Measurements from ENCODE around the gene MRPS21. TPM values are rescaled to one million over a fixed set of nuclear protein-coding genes. Genes with fewer than 3 reads are reported as not detected.

MRPS21 gene
- total RNA-seq, 3 donors from 2014 or later (not counting 1 experiment from before 2014, with no cell fraction given): 40.9 to 50.9 (median 42.2) TPM

GRCh38 chr1:150273311-150273710 is 20.4 kb upstream of the MRPS21 start:
- H3K9me3 Mint-ChIP-seq: no peaks in the 10 kb centered on the region
- WGBS (ENCODE audit: insufficient coverage): 94% methylated on average over 1 of the region's 1 CpG
- H3K36me3 Mint-ChIP-seq: no peaks in the 10 kb centered on the region
- Histone ChIP-seq H3K27ac (ENCODE audit: low read length) (no peak overlapping the region), H3K4me3 (ENCODE audit: low read length) (no peak overlapping the region), H3K27me3 (ENCODE audit: control insufficient read depth, insufficient read depth, low read length) (no peaks in the 10 kb centered on the region), H3K4me1 (ENCODE audit: control insufficient read depth, insufficient read depth, low read length) (peaks cover 12% of the 10 kb centered on the region), H3K9me3 (ENCODE audit: control insufficient read depth, insufficient read depth, low read length) (no peaks in the 10 kb centered on the region), H3K36me3 (ENCODE audit: control insufficient read depth, insufficient read depth, low read length) (no peaks in the 10 kb centered on the region)
- intact Hi-C loops (cut with micrococcal nuclease): no loop called here
- peaks cover 13 to 15% of the 10 kb centered on the region in 2 donors for H3K4me1 Mint-ChIP-seq
- TF ChIP-seq CTCF (IDR thresholded peaks at IDR 0.05): no peak
- H3K27me3 Mint-ChIP-seq (ENCODE audit: low read depth in 2 of 2): peaks cover 14 to 20% of the 10 kb centered on the region in 2 donors
- H3K27ac Mint-ChIP-seq: no peak overlapping the region
- no peak for DNase-seq
- ATAC-seq: no peak
- H3K4me3 Mint-ChIP-seq: no peak overlapping the region

GRCh38 chr1:150280138-150280707 is 13.4 kb upstream of the MRPS21 start:
- 98% methylated on average over 6 of the region's 6 CpGs for WGBS (ENCODE audit: insufficient coverage)
- DNase-seq (no peak), ATAC-seq (no peak)
- Mint-ChIP-seq H3K36me3 (no peaks in the 10 kb centered on the region), H3K9me3 (no peaks in the 10 kb centered on the region), H3K4me1 (peaks cover 18 to 23% of the 10 kb centered on the region in 2 donors), H3K4me3 (peak overlapping the region; percentile 71), H3K27me3 (ENCODE audit: low read depth in 2 of 2) (peaks cover 8 to 23% of the 10 kb centered on the region in 2 donors), H3K27ac (peak overlapping the region in 1 of 2 donors; percentile 3)
- intact Hi-C loops (cut with micrococcal nuclease): no loop called here
- TF ChIP-seq CTCF (IDR thresholded peaks at IDR 0.05): no peak
- H3K36me3 ChIP-seq (ENCODE audit: control insufficient read depth, insufficient read depth, low read length): no peaks in the 10 kb centered on the region
- no peak overlapping the region for H3K4me3 ChIP-seq (ENCODE audit: low read length)
- peaks cover 22% of the 10 kb centered on the region for H3K4me1 ChIP-seq (ENCODE audit: control insufficient read depth, insufficient read depth, low read length)
- H3K9me3 ChIP-seq (ENCODE audit: control insufficient read depth, insufficient read depth, low read length): no peaks in the 10 kb centered on the region
- no peak overlapping the region for H3K27ac ChIP-seq (ENCODE audit: low read length)
- H3K27me3 ChIP-seq (ENCODE audit: control insufficient read depth, insufficient read depth, low read length): no peaks in the 10 kb centered on the region

GRCh38 chr1:150281221-150281757 is 12.4 kb upstream of the MRPS21 start:
- H3K4me3 ChIP-seq (ENCODE audit: low read length): peak overlapping the region; percentile 46

More at GRCh38 chr1:150281221-150281757, 12.4 kb upstream of the MRPS21 start:
- no peaks in the 10 kb centered on the region for H3K36me3 ChIP-seq (ENCODE audit: control insufficient read depth, insufficient read depth, low read length)
- H3K4me1 ChIP-seq (ENCODE audit: control insufficient read depth, insufficient read depth, low read length): peaks cover 22% of the 10 kb centered on the region
- no peaks in the 10 kb centered on the region for H3K36me3 Mint-ChIP-seq
- peaks cover 8 to 21% of the 10 kb centered on the region in 2 donors for H3K27me3 Mint-ChIP-seq (ENCODE audit: low read depth in 2 of 2)
- H3K9me3 ChIP-seq (ENCODE audit: control insufficient read depth, insufficient read depth, low read length): no peaks in the 10 kb centered on the region
- H3K4me3 Mint-ChIP-seq: peak overlapping the region; percentile 91
- H3K27ac Mint-ChIP-seq: peak overlapping the region; percentile 59 to 83
- no peaks in the 10 kb centered on the region for H3K9me3 Mint-ChIP-seq
- H3K27ac ChIP-seq (ENCODE audit: low read length): no peak overlapping the region
- peaks cover 18 to 23% of the 10 kb centered on the region in 2 donors for H3K4me1 Mint-ChIP-seq
- TF ChIP-seq CTCF (IDR thresholded peaks at IDR 0.05): peak; percentile 38
- 2% methylated on average over 15 of the region's 15 CpGs for WGBS (ENCODE audit: insufficient coverage)
- intact Hi-C loops (cut with micrococcal nuclease): loop anchor here (1.0 kb wide), 2 partner anchors 26 to 234 kb away; partner anchors contain the start of gene FALEC
- no peaks in the 10 kb centered on the region for H3K27me3 ChIP-seq (ENCODE audit: control insufficient read depth, insufficient read depth, low read length)
- peak; percentile 45 to 60 (median 52) for ATAC-seq
- DNase-seq: peak in 1 of 2 donors; percentile 78
